ENCODE results near the gene KLHDC7A.
"Not testable (repeated sequence)": the region's sequence is repeated elsewhere in the genome, so short reads cannot be mapped to it uniquely, and the experiment has no call there.

The KLHDC7A gene

GRCh38 chr1:18480315-18481189 lies at the start of gene KLHDC7A:
TSS of gene KLHDC7A (plus strand) at chr1:18480930. CDS start at chr1:18480982, 52 bp downstream.
- no peaks in the 10 kb centered on the region for H3K4me1 Mint-ChIP-seq (ENCODE audit: low read depth)
- H3K27me3 Mint-ChIP-seq, result no peaks in the 10 kb centered on the region
- H3K9me3 Mint-ChIP-seq, result no peaks in the 10 kb centered on the region
- H3K4me3 Mint-ChIP-seq, result no peak within 1 kb of the TSS
- no peak within 1 kb of the TSS for H3K27ac Mint-ChIP-seq
- H3K36me3 Mint-ChIP-seq (ENCODE audit: low read depth), result no peaks in the 10 kb centered on the region
- intact Hi-C loops (cut with micrococcal nuclease), result no loop called here

DNA sequence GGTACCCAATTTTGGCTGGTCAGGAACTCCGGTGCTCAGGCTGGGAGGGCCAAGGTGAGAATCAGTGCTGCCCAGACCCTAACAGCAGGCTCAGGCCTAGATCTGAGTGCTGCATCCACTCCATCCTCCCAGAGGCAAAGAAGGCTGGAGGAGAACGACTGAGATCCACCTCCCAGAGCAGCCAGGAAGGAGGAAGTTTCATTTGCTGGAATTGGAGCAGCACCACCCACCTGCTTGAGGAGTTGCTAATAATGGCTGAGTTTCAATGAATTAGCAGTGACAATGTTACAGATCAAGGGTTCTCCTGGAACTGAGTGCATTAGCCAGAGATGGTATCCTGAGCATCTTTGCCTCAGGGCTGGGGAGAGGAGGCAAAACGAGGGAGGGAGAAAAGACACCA lies 46.7 kb upstream of the KLHDC7A start:
- Mint-ChIP-seq H3K4me1 (ENCODE audit: low read depth) (no peaks in the 10 kb centered on the region), H3K36me3 (ENCODE audit: low read depth) (no peaks in the 10 kb centered on the region), H3K27me3 (no peaks in the 10 kb centered on the region), H3K4me3 (no peak overlapping the region), H3K9me3 (peaks cover 16% of the 10 kb centered on the region), H3K27ac (no peak overlapping the region)
- intact Hi-C loops (cut with micrococcal nuclease), result no loop called here

GRCh38 chr1:18440385-18441226 lies 40.1 kb upstream of the KLHDC7A start:
- H3K27ac Mint-ChIP-seq, result no peak overlapping the region
- intact Hi-C loops (cut with micrococcal nuclease), result no loop called here
- H3K9me3 Mint-ChIP-seq, result peaks cover 4% of the 10 kb centered on the region
- no peak overlapping the region for H3K4me3 Mint-ChIP-seq
- no peaks in the 10 kb centered on the region for H3K36me3 Mint-ChIP-seq (ENCODE audit: low read depth)
- H3K27me3 Mint-ChIP-seq, result no peaks in the 10 kb centered on the region
- H3K4me1 Mint-ChIP-seq (ENCODE audit: low read depth), result no peaks in the 10 kb centered on the region

DNA sequence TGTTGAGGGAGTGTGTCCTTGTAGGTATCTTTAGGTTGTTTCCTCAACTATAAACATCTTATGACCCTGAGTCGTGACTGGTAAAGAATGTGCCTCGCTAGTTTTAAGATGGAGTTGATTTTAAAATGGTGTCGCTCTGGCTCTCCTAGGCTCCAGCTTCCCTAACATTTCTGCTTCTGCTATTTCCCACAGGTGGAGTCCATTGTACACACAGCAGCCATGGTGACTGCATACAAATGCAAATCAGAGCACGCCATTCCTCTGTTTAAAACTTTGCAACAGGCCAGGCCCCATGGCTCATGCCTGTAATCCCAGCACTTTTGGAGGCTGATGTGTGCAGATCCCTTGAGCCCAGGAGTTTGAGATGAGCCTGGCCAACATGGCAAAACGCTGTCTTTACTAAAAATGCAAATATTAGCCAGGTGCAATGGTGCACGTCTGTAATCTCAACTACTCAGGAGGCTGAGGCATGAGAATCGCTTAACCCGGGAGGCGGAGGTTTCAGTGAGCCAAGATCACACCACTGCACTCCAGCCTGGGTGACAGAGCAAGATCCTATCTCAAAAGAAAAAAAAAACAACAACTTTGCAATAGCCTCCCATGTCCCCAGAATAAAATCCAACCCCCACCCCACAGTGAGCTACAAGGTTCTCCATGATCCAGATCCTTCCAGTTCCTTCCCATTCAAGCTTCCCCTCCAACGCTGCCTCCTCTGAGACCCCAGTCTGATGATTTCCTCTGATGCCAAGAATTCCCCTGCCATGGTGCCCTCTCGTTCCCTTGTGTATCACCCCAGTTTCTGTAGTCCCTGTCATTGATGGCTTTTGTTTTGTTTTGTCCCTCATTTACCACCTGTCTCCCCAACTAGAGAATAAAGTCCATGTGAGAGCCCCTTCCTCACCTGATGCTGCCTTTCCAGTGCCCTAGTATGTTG lies 36.9 kb upstream of the KLHDC7A start:
- H3K4me1 Mint-ChIP-seq (ENCODE audit: low read depth), result no peaks in the 10 kb centered on the region
- no peak overlapping the region for H3K4me3 Mint-ChIP-seq
- intact Hi-C loops (cut with micrococcal nuclease), result no loop called here
- peaks cover 2% of the 10 kb centered on the region for H3K27me3 Mint-ChIP-seq
- H3K9me3 Mint-ChIP-seq, result no peaks in the 10 kb centered on the region
- no peaks in the 10 kb centered on the region for H3K36me3 Mint-ChIP-seq (ENCODE audit: low read depth)
- no peak overlapping the region for H3K27ac Mint-ChIP-seq

DNA sequence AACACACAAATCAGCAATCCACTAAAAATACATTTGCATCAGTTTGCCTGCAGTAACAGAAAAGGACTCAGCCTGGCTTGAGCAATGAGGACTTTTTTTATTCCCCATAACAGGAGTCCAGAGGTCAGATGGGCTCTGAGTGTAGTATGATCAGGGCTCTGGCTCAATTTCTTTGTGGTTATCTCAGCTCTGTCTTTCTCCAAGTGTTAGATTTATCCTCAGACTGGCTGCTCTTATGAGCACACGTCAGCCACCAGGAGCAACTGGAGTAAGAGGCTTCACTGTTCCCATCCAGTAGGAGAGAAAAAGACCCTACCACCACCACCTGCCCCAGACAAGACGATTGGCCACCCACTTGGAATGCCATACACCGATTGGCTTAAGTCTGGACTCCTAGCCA lies 36.2 kb upstream of the KLHDC7A start:
- intact Hi-C loops (cut with micrococcal nuclease), result no loop called here
- H3K27ac Mint-ChIP-seq, result no peak overlapping the region
- no peaks in the 10 kb centered on the region for H3K36me3 Mint-ChIP-seq (ENCODE audit: low read depth)
- H3K4me1 Mint-ChIP-seq (ENCODE audit: low read depth), result no peaks in the 10 kb centered on the region
- H3K9me3 Mint-ChIP-seq, result no peaks in the 10 kb centered on the region
- no peak overlapping the region for H3K4me3 Mint-ChIP-seq
- H3K27me3 Mint-ChIP-seq, result peaks cover 2% of the 10 kb centered on the region

DNA sequence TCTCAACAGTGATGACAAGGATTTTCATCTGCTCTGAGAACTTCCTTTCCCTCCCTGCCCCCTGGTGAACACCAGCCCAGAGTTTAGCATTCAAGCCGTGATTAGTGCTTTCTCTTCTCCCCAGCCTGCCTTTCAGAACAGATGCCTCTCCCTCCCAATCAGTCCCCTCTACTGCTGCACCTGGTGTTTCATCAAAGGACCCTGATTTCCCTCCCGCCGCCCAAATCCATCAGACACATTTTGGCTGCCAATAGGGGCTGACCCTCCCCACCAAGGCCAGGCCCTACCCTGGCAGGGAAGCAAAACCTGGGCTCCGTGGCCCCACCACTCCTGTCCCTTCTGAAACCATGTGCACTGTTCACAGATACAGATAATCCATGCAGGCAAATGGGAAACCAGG lies 34.0 kb upstream of the KLHDC7A start:
- H3K4me1 Mint-ChIP-seq (ENCODE audit: low read depth), result no peaks in the 10 kb centered on the region
- no peak overlapping the region for H3K4me3 Mint-ChIP-seq
- H3K36me3 Mint-ChIP-seq (ENCODE audit: low read depth), result no peaks in the 10 kb centered on the region
- peaks cover 2% of the 10 kb centered on the region for H3K27me3 Mint-ChIP-seq
- intact Hi-C loops (cut with micrococcal nuclease), result no loop called here
- no peak overlapping the region for H3K27ac Mint-ChIP-seq
- no peaks in the 10 kb centered on the region for H3K9me3 Mint-ChIP-seq

GRCh38 chr1:18447509-18448220 lies 33.1 kb upstream of the KLHDC7A start:
- H3K27ac Mint-ChIP-seq, result no peak overlapping the region
- peaks cover 6% of the 10 kb centered on the region for H3K9me3 Mint-ChIP-seq
- no peaks in the 10 kb centered on the region for H3K4me1 Mint-ChIP-seq (ENCODE audit: low read depth)
- intact Hi-C loops (cut with micrococcal nuclease), result no loop called here
- H3K36me3 Mint-ChIP-seq (ENCODE audit: low read depth), result no peaks in the 10 kb centered on the region
- H3K4me3 Mint-ChIP-seq, result no peak overlapping the region
- peaks cover 2% of the 10 kb centered on the region for H3K27me3 Mint-ChIP-seq

- peaks cover 8% of the 10 kb centered on the region for H3K9me3 Mint-ChIP-seq
- no peaks in the 10 kb centered on the region for H3K4me1 Mint-ChIP-seq (ENCODE audit: low read depth)
- H3K36me3 Mint-ChIP-seq (ENCODE audit: low read depth), result no peaks in the 10 kb centered on the region
- H3K27me3 Mint-ChIP-seq, result peaks cover 2% of the 10 kb centered on the region
- H3K4me3 Mint-ChIP-seq, result no peak overlapping the region
- no peak overlapping the region for H3K27ac Mint-ChIP-seq
- intact Hi-C loops (cut with micrococcal nuclease), result no loop called here
Observed at GRCh38 chr1:18448889-18449288, 31.8 kb upstream of the KLHDC7A start.

- H3K4me3 Mint-ChIP-seq, result no peak overlapping the region
- no peaks in the 10 kb centered on the region for H3K36me3 Mint-ChIP-seq (ENCODE audit: low read depth)
- intact Hi-C loops (cut with micrococcal nuclease), result no loop called here
- H3K27me3 Mint-ChIP-seq, result peaks cover 2% of the 10 kb centered on the region
- no peak overlapping the region for H3K27ac Mint-ChIP-seq
- no peaks in the 10 kb centered on the region for H3K4me1 Mint-ChIP-seq (ENCODE audit: low read depth)
- H3K9me3 Mint-ChIP-seq, result peaks cover 8% of the 10 kb centered on the region
Observed at GRCh38 chr1:18452550-18452949, 28.2 kb upstream of the KLHDC7A start.

DNA sequence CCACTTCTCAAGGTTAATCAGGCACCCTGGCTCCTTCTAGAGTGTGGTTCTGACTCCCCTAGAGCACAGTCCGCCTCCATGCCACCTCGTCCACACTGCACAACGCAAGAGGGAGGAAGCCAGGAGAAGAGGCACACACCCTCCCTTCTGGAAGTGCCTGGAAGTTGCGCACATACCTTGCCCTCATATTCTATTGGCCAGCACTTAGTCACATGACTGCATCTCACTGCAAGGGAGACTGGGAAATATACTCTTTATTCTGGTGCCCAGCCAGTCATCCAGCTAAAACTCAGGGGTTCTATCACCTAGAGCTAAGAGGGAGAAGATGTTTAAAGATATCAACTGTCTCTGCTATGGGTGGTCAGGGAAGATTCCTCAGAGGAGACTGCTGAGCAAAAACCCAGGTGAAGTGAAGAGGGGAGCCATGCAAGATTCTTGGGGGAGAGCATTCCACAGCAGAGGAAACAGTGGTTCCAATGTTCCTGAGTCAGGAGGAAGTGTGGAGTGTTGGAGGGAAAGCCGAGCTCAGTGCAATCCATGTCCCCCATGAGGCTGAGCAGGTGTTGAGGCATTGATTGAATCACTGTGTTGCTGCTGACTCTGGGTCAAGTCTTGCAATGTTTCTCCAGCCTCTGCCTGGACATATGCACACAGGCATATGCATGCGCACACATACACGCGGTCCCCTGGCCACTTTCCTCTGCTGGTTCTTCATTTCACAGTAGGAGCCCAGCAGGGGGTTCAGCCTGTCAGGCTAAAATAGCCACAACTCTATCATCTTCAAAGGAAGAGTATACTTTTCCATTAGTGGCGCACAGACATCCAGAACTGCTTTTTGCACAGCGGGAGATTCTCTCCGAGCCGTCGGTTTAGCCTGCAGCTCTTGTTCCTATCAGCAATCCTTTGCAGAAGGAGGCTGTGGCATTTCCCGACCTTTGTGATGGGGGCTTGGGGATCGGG lies 22.3 kb upstream of the KLHDC7A start:
- intact Hi-C loops (cut with micrococcal nuclease), result no loop called here
- H3K36me3 Mint-ChIP-seq (ENCODE audit: low read depth), result no peaks in the 10 kb centered on the region
- no peaks in the 10 kb centered on the region for H3K4me1 Mint-ChIP-seq (ENCODE audit: low read depth)

GRCh38 chr1:18461656-18462055 lies 19.1 kb upstream of the KLHDC7A start:
- intact Hi-C loops (cut with micrococcal nuclease), result no loop called here
- H3K27me3 Mint-ChIP-seq, result peaks cover 9% of the 10 kb centered on the region
- H3K4me1 Mint-ChIP-seq (ENCODE audit: low read depth), result no peaks in the 10 kb centered on the region
- no peak overlapping the region for H3K4me3 Mint-ChIP-seq
- no peaks in the 10 kb centered on the region for H3K9me3 Mint-ChIP-seq
- no peak overlapping the region for H3K27ac Mint-ChIP-seq
- no peaks in the 10 kb centered on the region for H3K36me3 Mint-ChIP-seq (ENCODE audit: low read depth)

More for the DNA sequence above, 22.3 kb upstream of the KLHDC7A start:
- H3K9me3 Mint-ChIP-seq, result no peaks in the 10 kb centered on the region
- H3K4me3 Mint-ChIP-seq, result no peak overlapping the region
- peaks cover 10% of the 10 kb centered on the region for H3K27me3 Mint-ChIP-seq
- H3K27ac Mint-ChIP-seq, result no peak overlapping the region

- intact Hi-C loops (cut with micrococcal nuclease); H3K27ac Mint-ChIP-seq; H3K36me3 Mint-ChIP-seq (ENCODE audit: low read depth); H3K27me3 Mint-ChIP-seq; H3K4me1 Mint-ChIP-seq (ENCODE audit: low read depth); H3K4me3 Mint-ChIP-seq; H3K9me3 Mint-ChIP-seq: not testable (repeated sequence)
Observed at GRCh38 chr1:18462517-18462916, 18.2 kb upstream of the KLHDC7A start.

Measured in dendritic cell treated with granulocyte-macrophage colony-stimulating factor and Interleukin-4, amounts not matched to agents 40 ng/mL and 50 ng/mL, for 4 days (primary cell).